Measurements from ENCODE around the gene FAM240A. TPM values are rescaled to one million over a fixed set of nuclear protein-coding genes. Genes with fewer than 3 reads are reported as not detected.

The FAM240A gene
- total RNA-seq, 1 donor from 2014 or later: not detected

DNA sequence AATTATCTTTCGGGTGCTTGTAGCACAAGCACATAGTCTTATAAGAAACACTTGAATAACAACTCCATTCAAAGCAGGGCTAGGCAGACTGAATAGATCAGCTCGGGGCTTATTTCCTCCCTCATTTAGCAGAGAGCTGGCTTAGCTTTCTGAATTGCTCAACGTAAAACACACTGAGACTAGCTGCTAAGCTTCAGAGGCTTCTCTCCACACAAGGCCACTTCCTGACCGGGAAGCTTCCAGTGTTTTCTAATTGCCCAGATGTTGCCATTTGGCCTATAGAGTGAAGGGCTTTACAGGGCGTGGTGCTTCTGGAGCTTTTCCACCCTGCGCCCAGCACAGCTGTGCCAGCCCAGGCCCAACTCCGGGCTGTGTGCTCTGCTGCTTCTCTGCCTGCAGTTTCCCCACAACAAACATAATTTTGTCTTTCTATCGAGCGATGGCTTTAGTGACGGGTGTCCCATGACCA, 16.6 kb downstream of the FAM240A start:
- no peaks in the 10 kb centered on the region for H3K4me1 Mint-ChIP-seq (ENCODE audit: low read depth, unreplicated experiment)
- peaks cover 1% of the 10 kb centered on the region for H3K27me3 Mint-ChIP-seq (ENCODE audit: unreplicated experiment)
- H3K36me3 Mint-ChIP-seq (ENCODE audit: unreplicated experiment): no peaks in the 10 kb centered on the region
- no peak for DNase-seq
- H3K27ac Mint-ChIP-seq (ENCODE audit: unreplicated experiment): no peak overlapping the region
- H3K4me3 Mint-ChIP-seq (ENCODE audit: unreplicated experiment): no peak overlapping the region
- peaks cover 2% of the 10 kb centered on the region for H3K9me3 Mint-ChIP-seq (ENCODE audit: unreplicated experiment)
- TF ChIP-seq, protein P1, sequence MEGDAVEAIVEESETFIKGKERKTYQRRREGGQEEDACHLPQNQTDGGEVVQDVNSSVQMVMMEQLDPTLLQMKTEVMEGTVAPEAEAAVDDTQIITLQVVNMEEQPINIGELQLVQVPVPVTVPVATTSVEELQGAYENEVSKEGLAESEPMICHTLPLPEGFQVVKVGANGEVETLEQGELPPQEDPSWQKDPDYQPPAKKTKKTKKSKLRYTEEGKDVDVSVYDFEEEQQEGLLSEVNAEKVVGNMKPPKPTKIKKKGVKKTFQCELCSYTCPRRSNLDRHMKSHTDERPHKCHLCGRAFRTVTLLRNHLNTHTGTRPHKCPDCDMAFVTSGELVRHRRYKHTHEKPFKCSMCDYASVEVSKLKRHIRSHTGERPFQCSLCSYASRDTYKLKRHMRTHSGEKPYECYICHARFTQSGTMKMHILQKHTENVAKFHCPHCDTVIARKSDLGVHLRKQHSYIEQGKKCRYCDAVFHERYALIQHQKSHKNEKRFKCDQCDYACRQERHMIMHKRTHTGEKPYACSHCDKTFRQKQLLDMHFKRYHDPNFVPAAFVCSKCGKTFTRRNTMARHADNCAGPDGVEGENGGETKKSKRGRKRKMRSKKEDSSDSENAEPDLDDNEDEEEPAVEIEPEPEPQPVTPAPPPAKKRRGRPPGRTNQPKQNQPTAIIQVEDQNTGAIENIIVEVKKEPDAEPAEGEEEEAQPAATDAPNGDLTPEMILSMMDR (IDR thresholded peaks at IDR 0.05; ENCODE audit: partially characterized antibody, unreplicated experiment): no peak

DNA sequence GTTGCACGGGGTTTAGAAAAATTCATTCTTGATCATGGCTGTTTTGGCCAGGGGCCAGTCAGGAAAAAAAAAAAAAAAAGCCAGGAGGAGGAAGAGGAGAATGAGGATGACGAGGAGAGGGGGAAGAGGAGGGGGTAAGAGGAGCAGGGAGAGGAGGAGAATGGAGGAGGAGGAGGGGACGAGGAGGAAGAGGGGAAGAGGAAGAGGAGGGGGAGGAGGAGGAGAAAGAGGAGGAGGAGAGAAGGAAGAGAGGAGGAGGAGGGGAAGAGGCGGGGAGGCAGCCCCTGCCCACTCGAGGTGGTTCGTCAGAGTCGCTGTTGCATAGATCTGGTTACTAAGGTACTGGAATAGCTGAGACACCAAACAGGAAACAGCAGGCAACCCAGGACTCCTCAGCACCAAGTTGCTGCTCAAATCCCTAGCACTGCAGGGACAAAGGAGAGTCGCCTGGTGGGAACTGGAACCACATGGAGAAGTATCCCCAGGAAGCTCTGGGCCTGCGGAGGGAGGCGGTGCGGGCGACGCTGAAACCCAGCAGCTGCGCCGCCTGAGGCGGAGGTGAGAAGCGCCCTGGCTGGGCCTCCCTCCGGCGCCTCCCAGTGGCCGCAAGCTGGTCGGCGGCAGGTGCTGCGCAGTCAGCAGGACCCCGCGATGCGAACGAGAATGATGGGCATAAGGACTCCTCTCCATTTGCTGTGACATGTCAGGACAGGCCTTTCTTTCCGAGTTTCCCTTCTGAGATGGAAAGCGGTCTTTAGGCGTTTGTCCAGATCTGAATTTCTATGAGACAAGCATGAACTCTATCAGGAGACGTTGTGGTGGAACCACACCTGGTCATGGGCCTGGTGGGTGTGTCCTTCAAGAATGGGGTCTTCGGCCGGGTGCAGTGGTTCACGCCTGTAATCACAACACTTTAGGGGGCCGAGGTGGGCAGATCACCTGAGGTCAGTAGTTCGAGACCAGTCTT, 17.5 kb downstream of the FAM240A start:
- Mint-ChIP-seq H3K36me3 (ENCODE audit: unreplicated experiment) (no peaks in the 10 kb centered on the region), H3K27ac (ENCODE audit: unreplicated experiment) (no peak overlapping the region), H3K4me3 (ENCODE audit: unreplicated experiment) (peak overlapping the region; percentile 15), H3K4me1 (ENCODE audit: low read depth, unreplicated experiment) (no peaks in the 10 kb centered on the region), H3K27me3 (ENCODE audit: unreplicated experiment) (peaks cover 1% of the 10 kb centered on the region), H3K9me3 (ENCODE audit: unreplicated experiment) (peaks cover 2% of the 10 kb centered on the region)
- DNase-seq: peak; percentile 89
- TF ChIP-seq, protein P1 (IDR thresholded peaks at IDR 0.05; ENCODE audit: partially characterized antibody, unreplicated experiment): peak; percentile 72

DNA sequence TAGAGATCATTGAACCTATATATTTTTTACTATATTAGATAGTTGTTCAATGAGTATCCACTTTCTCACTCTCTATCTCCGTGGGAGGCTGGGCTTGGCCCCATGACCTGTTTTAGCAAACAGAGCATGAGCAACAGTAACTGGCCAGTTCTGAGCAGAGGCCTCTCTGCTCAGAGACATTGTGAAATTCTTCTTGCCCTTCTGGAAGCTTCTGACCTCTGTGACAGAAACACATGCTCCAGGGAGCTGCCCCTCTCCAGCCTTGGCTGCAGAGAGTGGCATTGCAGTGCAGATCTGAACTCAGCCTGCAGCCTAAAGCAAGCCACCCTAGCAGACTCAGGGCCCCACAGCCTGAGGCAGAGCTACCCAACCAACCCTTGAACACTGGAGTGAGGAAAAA, 20.5 kb downstream of the FAM240A start:
- H3K27ac Mint-ChIP-seq (ENCODE audit: unreplicated experiment): no peak overlapping the region
- no peak overlapping the region for H3K4me3 Mint-ChIP-seq (ENCODE audit: unreplicated experiment)
- H3K4me1 Mint-ChIP-seq (ENCODE audit: low read depth, unreplicated experiment): no peaks in the 10 kb centered on the region
- H3K9me3 Mint-ChIP-seq (ENCODE audit: unreplicated experiment): no peaks in the 10 kb centered on the region
- no peaks in the 10 kb centered on the region for H3K36me3 Mint-ChIP-seq (ENCODE audit: unreplicated experiment)
- DNase-seq: no peak
- H3K27me3 Mint-ChIP-seq (ENCODE audit: unreplicated experiment): no peaks in the 10 kb centered on the region
- TF ChIP-seq, protein P1 (IDR thresholded peaks at IDR 0.05; ENCODE audit: partially characterized antibody, unreplicated experiment): no peak

DNA sequence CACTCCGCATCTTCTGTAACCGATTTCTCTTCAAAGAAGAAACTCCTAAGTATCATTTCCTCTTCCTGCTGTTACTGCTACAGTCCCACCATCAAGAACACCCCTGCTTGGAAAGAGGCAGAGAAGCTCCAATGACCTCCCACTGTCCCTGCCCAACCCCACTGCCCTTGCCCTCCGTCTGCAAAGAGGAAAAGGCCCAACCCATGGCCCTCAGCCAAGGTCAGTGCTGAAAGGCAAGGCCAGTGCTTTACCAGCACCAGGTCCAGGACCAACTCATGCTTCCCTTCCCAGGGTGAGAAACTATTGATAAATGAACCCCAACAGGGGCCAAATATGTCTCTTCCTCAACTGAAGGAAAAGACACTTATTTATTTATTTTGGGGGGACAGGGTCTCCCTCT, 22.5 kb downstream of the FAM240A start:
- Mint-ChIP-seq H3K27me3 (ENCODE audit: unreplicated experiment) (no peaks in the 10 kb centered on the region), H3K4me1 (ENCODE audit: low read depth, unreplicated experiment) (no peaks in the 10 kb centered on the region), H3K9me3 (ENCODE audit: unreplicated experiment) (no peaks in the 10 kb centered on the region), H3K27ac (ENCODE audit: unreplicated experiment) (no peak overlapping the region), H3K36me3 (ENCODE audit: unreplicated experiment) (peaks cover 7% of the 10 kb centered on the region), H3K4me3 (ENCODE audit: unreplicated experiment) (no peak overlapping the region)
- no peak for DNase-seq
- TF ChIP-seq, protein P1 (IDR thresholded peaks at IDR 0.05; ENCODE audit: partially characterized antibody, unreplicated experiment): no peak

DNA sequence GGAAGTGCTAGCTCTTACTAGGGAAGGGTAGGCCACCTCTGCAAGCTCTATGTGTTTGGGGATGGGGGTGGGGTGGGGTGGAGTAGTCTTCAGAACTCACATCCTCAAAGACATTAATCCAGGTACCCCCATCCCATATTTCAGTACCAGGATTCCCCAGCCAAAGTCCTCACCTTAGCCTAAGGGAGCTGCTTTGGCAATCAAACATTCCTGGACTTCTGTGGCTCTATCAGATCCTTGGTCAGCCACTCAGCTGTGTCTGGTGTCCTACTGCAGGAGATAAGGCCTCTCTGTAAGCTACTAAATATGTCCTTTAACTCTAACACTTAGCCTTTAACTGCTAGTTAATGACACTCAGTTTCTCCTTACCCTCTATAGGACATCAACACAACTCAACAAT, 26.9 kb downstream of the FAM240A start:
- DNase-seq: no peak
- H3K36me3 Mint-ChIP-seq (ENCODE audit: unreplicated experiment): peaks cover 20% of the 10 kb centered on the region
- H3K9me3 Mint-ChIP-seq (ENCODE audit: unreplicated experiment): peaks cover 5% of the 10 kb centered on the region
- no peak overlapping the region for H3K4me3 Mint-ChIP-seq (ENCODE audit: unreplicated experiment)
- no peaks in the 10 kb centered on the region for H3K27me3 Mint-ChIP-seq (ENCODE audit: unreplicated experiment)
- TF ChIP-seq, protein P1 (IDR thresholded peaks at IDR 0.05; ENCODE audit: partially characterized antibody, unreplicated experiment): no peak
- no peak overlapping the region for H3K27ac Mint-ChIP-seq (ENCODE audit: unreplicated experiment)
- no peaks in the 10 kb centered on the region for H3K4me1 Mint-ChIP-seq (ENCODE audit: low read depth, unreplicated experiment)

All from glutamatergic neuron (in vitro differentiated cells).